Stomach (tissue), 4 donors: ENCODE data around the gene GFPT2.

Source experiments
- CTCF ChIP-seq, 7 experiments: fragments of 450-650 bp in 4 of 7; fragments of 200-600 bp in 3 of 7; sonication (generic) in 3 of 7; IDR thresholded peaks; one replicate each; pipeline ENCODE4 v1.5.1; 2016 to 2019; ENCODE audit warnings: antibody characterized with exemption in 7 of 7, control low read depth in 2 of 7, mild to moderate bottlenecking in 1 of 7
- EP300 ChIP-seq: sonication (generic); formaldehyde crosslinking; IDR thresholded peaks from one replicate; pipeline ENCODE4 v1.6.1; 2017; ENCODE audit warnings: antibody characterized with exemption
- POLR2A ChIP-seq, 4 donors: fragments of 450-650 bp; IDR thresholded peaks; one replicate each; pipeline ENCODE4 v1.6.1; 2016; ENCODE audit warnings: antibody characterized with exemption in 4 of 4, control low read depth in 2 of 4, mild to moderate bottlenecking in 1 of 4, moderate library complexity in 1 of 4
- POLR2AphosphoS5 ChIP-seq, 3 donors: sonication (generic); formaldehyde crosslinking; IDR thresholded peaks; one replicate each; pipeline ENCODE4 v1.6.1; 2016; ENCODE audit warnings: antibody characterized with exemption in 3 of 3

GRCh38 chr5:180394031-180394636 is 41.0 kb upstream of the GFPT2 start:
- no peak for TF ChIP-seq POLR2A (IDR thresholded peaks at IDR 0.05)
- no peak for TF ChIP-seq EP300
- TF ChIP-seq CTCF (IDR thresholded peaks at IDR 0.05), result no peak
- no peak for TF ChIP-seq POLR2AphosphoS5 (IDR thresholded peaks at IDR 0.05)
